GM12878 (cell line): ENCODE measurements around the gene AHCY. TPM values are rescaled to one million over a fixed set of nuclear protein-coding genes. Genes with fewer than 3 reads are reported as not detected.

ENCODE experiments used
- ATAC-seq: fragments of 200-7000 bp; cut with Tn5 transposase; 3 replicates; pipeline ENCODE4 v1.9.1; 2020; ENCODE audit warnings: mild to moderate bottlenecking, moderate library complexity
- BruUV-seq: library from RNA; stranded (reverse); fragments of 400-500 nt; replicated peaks from 2 replicates; lab custom pipeline; 2021; lab: Mats Ljungman, UMichigan
- CTCF ChIA-PET: fragments of 300-600 bp; sonication (Branson Sonifier 250); formaldehyde crosslinking; extraction: SDS; loops from one replicate; lab custom pipeline; 2021; ENCODE audit warnings: inconsistent platforms; lab: Yijun Ruan, JAX
- POLR2A ChIA-PET: fragments of 350-600 bp; formaldehyde crosslinking; extraction: SDS; loops from one replicate; lab custom pipeline; 2021; ENCODE audit warnings: inconsistent platforms; lab: Charles Lee
- RAD21 ChIA-PET: fragments of 300-600 bp; sonication (Branson Sonifier 250); formaldehyde crosslinking; loops from one replicate; lab custom pipeline; 2023; ENCODE audit warnings: antibody characterized with exemption; ENCODE audit not compliant: unreplicated experiment; lab: Charles Lee
- SMC1A ChIA-PET: fragments of 300-600 bp; sonication (Branson Sonifier 250); formaldehyde crosslinking; loops from one replicate; lab custom pipeline; 2023; ENCODE audit not compliant: unreplicated experiment, uncharacterized antibody; lab: Charles Lee
- DNase-seq: peaks from one replicate; pipeline ENCODE4 v3.0.0-alpha.2; 2011; ENCODE audit warnings: low read depth, low spot score
- FAIRE-seq: peaks from 3 replicates; lab custom pipeline; 2011; peaks lifted over from hg19 to GRCh38; lab: Jason Lieb, UNC
- H2AFZ ChIP-seq: 2 replicates; pipeline ENCODE4 v1.6.0; 2011; ENCODE audit warnings: low read depth, low read length, control low read depth; ENCODE audit not compliant: control insufficient read depth
- H3K27ac ChIP-seq: 2 replicates; pipeline ENCODE4 v1.5.1; 2011; ENCODE audit warnings: control low read depth; ENCODE audit not compliant: control insufficient read depth, insufficient read depth
- H3K27me3 ChIP-seq, 2 experiments: replicated peaks in 1 of 2; 2 replicates each; pipeline versions ENCODE4 v1.6.0 to v1.6.1; 2011; ENCODE audit warnings: low read length in 1 of 2; ENCODE audit not compliant: control insufficient read depth in 2 of 2, insufficient read depth in 2 of 2
- H3K36me3 ChIP-seq, 2 experiments: 2 replicates each; pipeline ENCODE4 v1.5.1; 2011; ENCODE audit warnings: low read length in 1 of 2; ENCODE audit not compliant: control insufficient read depth in 2 of 2, insufficient read depth in 2 of 2
- H3K4me1 ChIP-seq: 2 replicates; pipeline ENCODE4 v1.6.1; 2011; ENCODE audit warnings: mild to moderate bottlenecking, low read length, moderate library complexity, mixed read lengths; ENCODE audit not compliant: control insufficient read depth, insufficient read depth
- H3K4me2 ChIP-seq: 2 replicates; pipeline ENCODE4 v1.6.0; 2011; ENCODE audit warnings: control low read depth; ENCODE audit not compliant: control insufficient read depth, insufficient read depth
- H3K4me3 ChIP-seq: fragments of 200-600 bp; sonication (generic); 2 replicates; pipeline ENCODE4 v1.5.1; 2016
- H3K79me2 ChIP-seq: 2 replicates; pipeline ENCODE4 v1.6.0; 2011; ENCODE audit warnings: low read length; ENCODE audit not compliant: control insufficient read depth, insufficient read depth
- H3K9ac ChIP-seq: 2 replicates; pipeline ENCODE4 v1.8.0; 2011; ENCODE audit warnings: low read length, control low read depth, mixed read lengths; ENCODE audit not compliant: control insufficient read depth, insufficient read depth
- H3K9me3 ChIP-seq: replicated peaks from 3 replicates; pipeline ENCODE4 v1.5.1; 2011; ENCODE audit warnings: mild to moderate bottlenecking, low read length; ENCODE audit not compliant: control insufficient read depth, insufficient read depth
- H4K20me1 ChIP-seq: 2 replicates; pipeline ENCODE4 v1.6.0; 2011; ENCODE audit not compliant: control insufficient read depth, insufficient read depth
- BACH1 ChIP-seq: fragments of 450-650 bp; IDR thresholded peaks from 2 replicates; pipeline ENCODE4 v1.6.1; 2017; ENCODE audit warnings: mild to moderate bottlenecking, borderline replicate concordance
- BMI1 ChIP-seq: fragments of 450-650 bp; IDR thresholded peaks from 2 replicates; pipeline ENCODE4 v1.6.1; 2016; ENCODE audit warnings: mild to moderate bottlenecking, moderate library complexity, borderline replicate concordance
- CREB1 ChIP-seq: IDR thresholded peaks from 2 replicates; pipeline ENCODE4 v1.6.1; 2012; ENCODE audit warnings: low read depth, mild to moderate bottlenecking, inconsistent platforms
- CUX1 ChIP-seq: IDR thresholded peaks from 2 replicates; pipeline ENCODE4 v1.6.1; 2012; ENCODE audit warnings: improper control_type of control experiment, low read depth, low read length; ENCODE audit not compliant: insufficient replicate concordance
- GABPA ChIP-seq: IDR thresholded peaks from 2 replicates; pipeline ENCODE4 v1.6.1; 2014; ENCODE audit warnings: antibody characterized with exemption, low read depth, mild to moderate bottlenecking, inconsistent platforms
- LARP7 ChIP-seq: fragments of 450-650 bp; IDR thresholded peaks from 2 replicates; pipeline ENCODE4 v1.6.1; 2017; ENCODE audit warnings: mild to moderate bottlenecking
- MYB ChIP-seq: fragments of 150-350 bp; IDR thresholded peaks from 2 replicates; pipeline ENCODE4 v1.6.1; 2014; ENCODE audit warnings: mild to moderate bottlenecking, low read depth, low read length, borderline replicate concordance
- ZNF217 ChIP-seq: fragments of 450-650 bp; IDR thresholded peaks from 2 replicates; pipeline ENCODE4 v1.6.1; 2017; ENCODE audit warnings: antibody characterized with exemption, mild to moderate bottlenecking
- WGBS: methylation state at CpG from one replicate; pipeline ENCODE4 v1.1.6; 2016; ENCODE audit warnings: low lambda C conversion rate; ENCODE audit not compliant: insufficient replicate concordance, insufficient coverage; ENCODE audit errors: missing lambda C conversion rate; 5-methylcytosine and 5-hydroxymethylcytosine counted together
- in situ Hi-C: fragments of 300-500 bp; cut with MboI; formaldehyde crosslinking; loops from 9 replicates; pipeline ENCODE4 v1.14.3; 2018; ENCODE audit warnings: mixed read lengths
- intact Hi-C: fragments of 100-400 bp; cut with micrococcal nuclease; formaldehyde crosslinking; loops from one replicate; pipeline ENCODE4 v1.14.2; 2022; ENCODE audit not compliant: unreplicated experiment
- polyA plus RNA-seq, 11 experiments: library from polyadenylated mRNA; depleted of rRNA in 4 of 11; unstranded in 6 of 11; stranded (reverse) in 5 of 11; fragments of >200 nt; fragmentation: Nextera tagmentation in 4 of 11; fragmentation: Illumina TruSeq in 1 of 11; extraction: Ambion mirVana in 4 of 11; extraction: Trizol in 1 of 11; gene quantifications; 1 replicate in 1 of 11; 2 replicates in 10 of 11; pipeline versions ENCODE4 v1.2.1 to v1.2.3, GENCODE V29; 2011 to 2016; ENCODE audit warnings: inconsistent platforms in 2 of 11, missing spikeins in 2 of 11, low read depth in 1 of 11
- total RNA-seq, 4 experiments: library from RNA; depleted of rRNA in 3 of 4; stranded (reverse); fragments of >200 nt in 3 of 4; fragmentation: Illumina TruSeq in 1 of 4; extraction: Trizol in 1 of 4; gene quantifications; 2 replicates each; pipeline versions ENCODE4 v1.2.1 to v1.2.3, GENCODE V29; 2013 to 2021
- TF ChIP-seq, protein P1 (sequence below): fragments of 450-650 bp; IDR thresholded peaks from 2 replicates; pipeline ENCODE4 v1.6.1; 2018; ENCODE audit warnings: borderline replicate concordance, mild to moderate bottlenecking; ENCODE audit not compliant: partially characterized antibody
- TF ChIP-seq, protein P2 (sequence below): IDR thresholded peaks from 2 replicates; pipeline ENCODE4 v1.6.1; 2011; ENCODE audit warnings: borderline replicate concordance, low read depth, mild to moderate bottlenecking, moderate library complexity, low read length; ENCODE audit not compliant: insufficient read depth, poor library complexity, severe bottlenecking
- TF ChIP-seq, protein P3 (sequence below): IDR thresholded peaks from 2 replicates; pipeline ENCODE4 v1.6.1; 2012; ENCODE audit warnings: low read depth, low read length, improper control_type of control experiment
- TF ChIP-seq, protein P4 (sequence below): fragments of 450-650 bp; IDR thresholded peaks from 2 replicates; pipeline ENCODE4 v1.6.1; 2018; ENCODE audit warnings: mild to moderate bottlenecking, low read depth, moderate library complexity; ENCODE audit not compliant: partially characterized antibody

The AHCY gene
- total and polyA plus RNA-seq, 10 of the 15 experiments (the other 5 are each of a cell fraction or from before 2014, with no cell fraction given), result 84.9 to 223 (median 181) TPM

- RAD21 ChIA-PET, result no interaction called here
- Histone ChIP-seq H3K9ac (no peak overlapping the region), H3K4me3 (no peak overlapping the region), H3K27me3 (no peaks in the 10 kb centered on the region; a peak in 1 of 4 replicates), H3K79me2 (no peaks in the 10 kb centered on the region), H2AFZ (no peak overlapping the region), H3K4me2 (no peak overlapping the region), H4K20me1 (no peaks in the 10 kb centered on the region), H3K27ac (no peak overlapping the region), H3K4me1 (no peaks in the 10 kb centered on the region; the same call in 1 of the 2 replicates), H3K36me3 (no peaks in the 10 kb centered on the region), H3K9me3 (no peaks in the 10 kb centered on the region)
- SMC1A ChIA-PET, result no interaction called here
- no peak for ATAC-seq
- FAIRE-seq, result no peak
- intact Hi-C loops (no loop called here), in situ Hi-C loops (no loop called here)
- 81% methylated on average over 3 of the region's 3 CpGs for WGBS
- POLR2A ChIA-PET, result interaction anchor here (0.6 kb wide), 1 partner anchor 350 kb away, joined by 5 read pairs; no protein-coding TSS in a partner anchor
- CTCF ChIA-PET, result no interaction called here
- BruUV-seq, result no TSS peak
- no peak for DNase-seq
- TF ChIP-seq, protein P1, sequence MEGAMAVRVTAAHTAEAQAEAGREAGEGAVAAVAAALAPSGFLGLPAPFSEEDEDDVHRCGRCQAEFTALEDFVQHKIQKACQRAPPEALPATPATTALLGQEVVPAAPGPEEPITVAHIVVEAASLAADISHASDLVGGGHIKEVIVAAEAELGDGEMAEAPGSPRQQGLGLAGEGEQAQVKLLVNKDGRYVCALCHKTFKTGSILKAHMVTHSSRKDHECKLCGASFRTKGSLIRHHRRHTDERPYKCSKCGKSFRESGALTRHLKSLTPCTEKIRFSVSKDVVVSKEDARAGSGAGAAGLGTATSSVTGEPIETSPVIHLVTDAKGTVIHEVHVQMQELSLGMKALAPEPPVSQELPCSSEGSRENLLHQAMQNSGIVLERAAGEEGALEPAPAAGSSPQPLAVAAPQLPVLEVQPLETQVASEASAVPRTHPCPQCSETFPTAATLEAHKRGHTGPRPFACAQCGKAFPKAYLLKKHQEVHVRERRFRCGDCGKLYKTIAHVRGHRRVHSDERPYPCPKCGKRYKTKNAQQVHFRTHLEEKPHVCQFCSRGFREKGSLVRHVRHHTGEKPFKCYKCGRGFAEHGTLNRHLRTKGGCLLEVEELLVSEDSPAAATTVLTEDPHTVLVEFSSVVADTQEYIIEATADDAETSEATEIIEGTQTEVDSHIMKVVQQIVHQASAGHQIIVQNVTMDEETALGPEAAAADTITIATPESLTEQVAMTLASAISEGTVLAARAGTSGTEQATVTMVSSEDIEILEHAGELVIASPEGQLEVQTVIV, result no peak
- no peak for TF ChIP-seq ZNF217
- TF ChIP-seq GABPA, result no peak
- TF ChIP-seq, protein P2, sequence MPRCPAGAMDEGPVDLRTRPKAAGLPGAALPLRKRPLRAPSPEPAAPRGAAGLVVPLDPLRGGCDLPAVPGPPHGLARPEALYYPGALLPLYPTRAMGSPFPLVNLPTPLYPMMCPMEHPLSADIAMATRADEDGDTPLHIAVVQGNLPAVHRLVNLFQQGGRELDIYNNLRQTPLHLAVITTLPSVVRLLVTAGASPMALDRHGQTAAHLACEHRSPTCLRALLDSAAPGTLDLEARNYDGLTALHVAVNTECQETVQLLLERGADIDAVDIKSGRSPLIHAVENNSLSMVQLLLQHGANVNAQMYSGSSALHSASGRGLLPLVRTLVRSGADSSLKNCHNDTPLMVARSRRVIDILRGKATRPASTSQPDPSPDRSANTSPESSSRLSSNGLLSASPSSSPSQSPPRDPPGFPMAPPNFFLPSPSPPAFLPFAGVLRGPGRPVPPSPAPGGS, result no peak
- no peak for TF ChIP-seq BACH1
- TF ChIP-seq, protein P3, sequence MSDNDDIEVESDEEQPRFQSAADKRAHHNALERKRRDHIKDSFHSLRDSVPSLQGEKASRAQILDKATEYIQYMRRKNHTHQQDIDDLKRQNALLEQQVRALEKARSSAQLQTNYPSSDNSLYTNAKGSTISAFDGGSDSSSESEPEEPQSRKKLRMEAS, result no peak
- TF ChIP-seq, protein P4, sequence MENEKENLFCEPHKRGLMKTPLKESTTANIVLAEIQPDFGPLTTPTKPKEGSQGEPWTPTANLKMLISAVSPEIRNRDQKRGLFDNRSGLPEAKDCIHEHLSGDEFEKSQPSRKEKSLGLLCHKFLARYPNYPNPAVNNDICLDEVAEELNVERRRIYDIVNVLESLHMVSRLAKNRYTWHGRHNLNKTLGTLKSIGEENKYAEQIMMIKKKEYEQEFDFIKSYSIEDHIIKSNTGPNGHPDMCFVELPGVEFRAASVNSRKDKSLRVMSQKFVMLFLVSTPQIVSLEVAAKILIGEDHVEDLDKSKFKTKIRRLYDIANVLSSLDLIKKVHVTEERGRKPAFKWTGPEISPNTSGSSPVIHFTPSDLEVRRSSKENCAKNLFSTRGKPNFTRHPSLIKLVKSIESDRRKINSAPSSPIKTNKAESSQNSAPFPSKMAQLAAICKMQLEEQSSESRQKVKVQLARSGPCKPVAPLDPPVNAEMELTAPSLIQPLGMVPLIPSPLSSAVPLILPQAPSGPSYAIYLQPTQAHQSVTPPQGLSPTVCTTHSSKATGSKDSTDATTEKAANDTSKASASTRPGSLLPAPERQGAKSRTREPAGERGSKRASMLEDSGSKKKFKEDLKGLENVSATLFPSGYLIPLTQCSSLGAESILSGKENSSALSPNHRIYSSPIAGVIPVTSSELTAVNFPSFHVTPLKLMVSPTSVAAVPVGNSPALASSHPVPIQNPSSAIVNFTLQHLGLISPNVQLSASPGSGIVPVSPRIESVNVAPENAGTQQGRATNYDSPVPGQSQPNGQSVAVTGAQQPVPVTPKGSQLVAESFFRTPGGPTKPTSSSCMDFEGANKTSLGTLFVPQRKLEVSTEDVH, result no peak
- TF ChIP-seq LARP7, result no peak
- TF ChIP-seq MYB, result no peak
- no peak for TF ChIP-seq CREB1
- TF ChIP-seq CUX1, result no peak
- no peak for TF ChIP-seq BMI1
Measured at GRCh38 chr20:34243377-34243776, 59.8 kb downstream of the AHCY start.
